ENCODE results near the gene ARHGDIB.

The ARHGDIB gene

GRCh38 chr12:14984036-14984435 is 22.6 kb upstream of the ARHGDIB start:
- Histone ChIP-seq H3K36me3 (ENCODE audit: insufficient read depth, insufficient read length, low read length) (no peaks in the 10 kb centered on the region), H3K27me3 (ENCODE audit: insufficient read depth, insufficient read length) (no peaks in the 10 kb centered on the region), H3K4me3 (ENCODE audit: insufficient read length, low read depth) (no peak overlapping the region), H3K9ac (ENCODE audit: insufficient read length, low read depth) (no peak overlapping the region), H3K4me1 (ENCODE audit: insufficient read depth, insufficient read length) (no peaks in the 10 kb centered on the region), H3K9me3 (ENCODE audit: insufficient read depth, low read length) (no peaks in the 10 kb centered on the region)
- no peak for TF ChIP-seq ZNF274 (IDR thresholded peaks at IDR 0.05; ENCODE audit: low read depth, low read length)
- no peak for TF ChIP-seq SUZ12 (IDR thresholded peaks at IDR 0.05; ENCODE audit: extremely low read depth, insufficient read depth, insufficient read length)
- no peak for TF ChIP-seq YY1 (IDR thresholded peaks at IDR 0.05; ENCODE audit: insufficient read depth, insufficient read length)
- DNase-seq (ENCODE audit: low read depth, low spot score), result no peak

- no peaks in the 10 kb centered on the region for H3K36me3 ChIP-seq (ENCODE audit: insufficient read depth, insufficient read length, low read length)
- H3K9ac ChIP-seq (ENCODE audit: insufficient read length, low read depth), result no peak overlapping the region
- H3K4me1 ChIP-seq (ENCODE audit: insufficient read depth, insufficient read length), result no peaks in the 10 kb centered on the region
- no peaks in the 10 kb centered on the region for H3K27me3 ChIP-seq (ENCODE audit: insufficient read depth, insufficient read length)
- TF ChIP-seq ZNF274 (IDR thresholded peaks at IDR 0.05; ENCODE audit: low read depth, low read length) (no peak), YY1 (IDR thresholded peaks at IDR 0.05; ENCODE audit: insufficient read depth, insufficient read length) (no peak), SUZ12 (IDR thresholded peaks at IDR 0.05; ENCODE audit: extremely low read depth, insufficient read depth, insufficient read length) (no peak)
- H3K4me3 ChIP-seq (ENCODE audit: insufficient read length, low read depth), result no peak overlapping the region
- H3K9me3 ChIP-seq (ENCODE audit: insufficient read depth, low read length), result no peaks in the 10 kb centered on the region
- DNase-seq (ENCODE audit: low read depth, low spot score), result no peak
Observed at GRCh38 chr12:14982991-14983390, 21.6 kb upstream of the ARHGDIB start.

GRCh38 chr12:14982562-14982961 is 21.2 kb upstream of the ARHGDIB start:
- Histone ChIP-seq H3K27me3 (ENCODE audit: insufficient read depth, insufficient read length) (no peaks in the 10 kb centered on the region), H3K4me1 (ENCODE audit: insufficient read depth, insufficient read length) (no peaks in the 10 kb centered on the region), H3K4me3 (ENCODE audit: insufficient read length, low read depth) (no peak overlapping the region), H3K9ac (ENCODE audit: insufficient read length, low read depth) (no peak overlapping the region), H3K36me3 (ENCODE audit: insufficient read depth, insufficient read length, low read length) (no peaks in the 10 kb centered on the region), H3K9me3 (ENCODE audit: insufficient read depth, low read length) (no peaks in the 10 kb centered on the region)
- TF ChIP-seq YY1 (IDR thresholded peaks at IDR 0.05; ENCODE audit: insufficient read depth, insufficient read length), result no peak
- no peak for TF ChIP-seq SUZ12 (IDR thresholded peaks at IDR 0.05; ENCODE audit: extremely low read depth, insufficient read depth, insufficient read length)
- TF ChIP-seq ZNF274 (IDR thresholded peaks at IDR 0.05; ENCODE audit: low read depth, low read length), result no peak
- no peak for DNase-seq (ENCODE audit: low read depth, low spot score)

- Histone ChIP-seq H3K4me1 (ENCODE audit: insufficient read depth, insufficient read length) (no peaks in the 10 kb centered on the region), H3K9me3 (ENCODE audit: insufficient read depth, low read length) (no peaks in the 10 kb centered on the region), H3K9ac (ENCODE audit: insufficient read length, low read depth) (no peak overlapping the region), H3K36me3 (ENCODE audit: insufficient read depth, insufficient read length, low read length) (no peaks in the 10 kb centered on the region), H3K27me3 (ENCODE audit: insufficient read depth, insufficient read length) (no peaks in the 10 kb centered on the region), H3K4me3 (ENCODE audit: insufficient read length, low read depth) (no peak overlapping the region)
- no peak for TF ChIP-seq SUZ12 (IDR thresholded peaks at IDR 0.05; ENCODE audit: extremely low read depth, insufficient read depth, insufficient read length)
- no peak for TF ChIP-seq YY1 (IDR thresholded peaks at IDR 0.05; ENCODE audit: insufficient read depth, insufficient read length)
- no peak for TF ChIP-seq ZNF274 (IDR thresholded peaks at IDR 0.05; ENCODE audit: low read depth, low read length)
- DNase-seq (ENCODE audit: low read depth, low spot score), result no peak
Observed at GRCh38 chr12:14981049-14981448, 19.6 kb upstream of the ARHGDIB start.

GRCh38 chr12:14979468-14979867 is 18.1 kb upstream of the ARHGDIB start:
- no peaks in the 10 kb centered on the region for H3K4me1 ChIP-seq (ENCODE audit: insufficient read depth, insufficient read length)
- H3K4me3 ChIP-seq (ENCODE audit: insufficient read length, low read depth), result no peak overlapping the region
- no peaks in the 10 kb centered on the region for H3K36me3 ChIP-seq (ENCODE audit: insufficient read depth, insufficient read length, low read length)
- H3K9ac ChIP-seq (ENCODE audit: insufficient read length, low read depth), result no peak overlapping the region
- H3K27me3 ChIP-seq (ENCODE audit: insufficient read depth, insufficient read length), result no peaks in the 10 kb centered on the region
- TF ChIP-seq ZNF274 (IDR thresholded peaks at IDR 0.05; ENCODE audit: low read depth, low read length) (no peak), YY1 (IDR thresholded peaks at IDR 0.05; ENCODE audit: insufficient read depth, insufficient read length) (no peak)
- no peak for DNase-seq (ENCODE audit: low read depth, low spot score)
- no peaks in the 10 kb centered on the region for H3K9me3 ChIP-seq (ENCODE audit: insufficient read depth, low read length)

GRCh38 chr12:14976658-14977057 is 15.3 kb upstream of the ARHGDIB start:
- Histone ChIP-seq H3K27me3 (ENCODE audit: insufficient read depth, insufficient read length) (no peaks in the 10 kb centered on the region), H3K4me3 (ENCODE audit: insufficient read length, low read depth) (no peak overlapping the region), H3K9me3 (ENCODE audit: insufficient read depth, low read length) (no peaks in the 10 kb centered on the region), H3K36me3 (ENCODE audit: insufficient read depth, insufficient read length, low read length) (no peaks in the 10 kb centered on the region), H3K9ac (ENCODE audit: insufficient read length, low read depth) (no peak overlapping the region), H3K4me1 (ENCODE audit: insufficient read depth, insufficient read length) (no peaks in the 10 kb centered on the region)
- no peak for DNase-seq (ENCODE audit: low read depth, low spot score)
- TF ChIP-seq SUZ12 (IDR thresholded peaks at IDR 0.05; ENCODE audit: extremely low read depth, insufficient read depth, insufficient read length) (no peak), YY1 (IDR thresholded peaks at IDR 0.05; ENCODE audit: insufficient read depth, insufficient read length) (no peak), ZNF274 (IDR thresholded peaks at IDR 0.05; ENCODE audit: low read depth, low read length) (no peak)

GRCh38 chr12:14975457-14975856 is 14.1 kb upstream of the ARHGDIB start:
- Histone ChIP-seq H3K36me3 (ENCODE audit: insufficient read depth, insufficient read length, low read length) (no peaks in the 10 kb centered on the region), H3K4me1 (ENCODE audit: insufficient read depth, insufficient read length) (no peaks in the 10 kb centered on the region), H3K9ac (ENCODE audit: insufficient read length, low read depth) (no peak overlapping the region), H3K9me3 (ENCODE audit: insufficient read depth, low read length) (no peaks in the 10 kb centered on the region), H3K4me3 (ENCODE audit: insufficient read length, low read depth) (no peak overlapping the region), H3K27me3 (ENCODE audit: insufficient read depth, insufficient read length) (no peaks in the 10 kb centered on the region)
- DNase-seq (ENCODE audit: low read depth, low spot score), result no peak
- TF ChIP-seq YY1 (IDR thresholded peaks at IDR 0.05; ENCODE audit: insufficient read depth, insufficient read length) (no peak), SUZ12 (IDR thresholded peaks at IDR 0.05; ENCODE audit: extremely low read depth, insufficient read depth, insufficient read length) (no peak), ZNF274 (IDR thresholded peaks at IDR 0.05; ENCODE audit: low read depth, low read length) (no peak)

GRCh38 chr12:14974633-14975032 is 13.2 kb upstream of the ARHGDIB start:
- DNase-seq (ENCODE audit: low read depth, low spot score), result no peak
- no peak overlapping the region for H3K4me3 ChIP-seq (ENCODE audit: insufficient read length, low read depth)
- TF ChIP-seq SUZ12 (IDR thresholded peaks at IDR 0.05; ENCODE audit: extremely low read depth, insufficient read depth, insufficient read length) (no peak), ZNF274 (IDR thresholded peaks at IDR 0.05; ENCODE audit: low read depth, low read length) (no peak), YY1 (IDR thresholded peaks at IDR 0.05; ENCODE audit: insufficient read depth, insufficient read length) (no peak)

More at GRCh38 chr12:14974633-14975032, 13.2 kb upstream of the ARHGDIB start:
- Histone ChIP-seq H3K4me1 (ENCODE audit: insufficient read depth, insufficient read length) (no peaks in the 10 kb centered on the region), H3K36me3 (ENCODE audit: insufficient read depth, insufficient read length, low read length) (no peaks in the 10 kb centered on the region), H3K27me3 (ENCODE audit: insufficient read depth, insufficient read length) (no peaks in the 10 kb centered on the region), H3K9ac (ENCODE audit: insufficient read length, low read depth) (no peak overlapping the region), H3K9me3 (ENCODE audit: insufficient read depth, low read length) (no peaks in the 10 kb centered on the region)
